ENCODE data around the gene PURB. TPM values are rescaled to one million over a fixed set of nuclear protein-coding genes. Genes with fewer than 3 reads are reported as not detected.
A peak's percentile ranks its signal among the peaks of the same experiment; 100 is the strongest.

PURB gene
- polyA plus RNA-seq, 1 of the 3 experiments (the other 2 are of a cell fraction) = 4.8 TPM

- Histone ChIP-seq H3K36me3 (replicated peaks in 1 of 2; ENCODE audit: control insufficient read depth in 1 of 2, insufficient read depth in 2 of 2, low read length in 1 of 2) (no peaks in the 10 kb centered on the region), H3K79me2 (ENCODE audit: insufficient read depth) (no peaks in the 10 kb centered on the region), H3F3A (replicated peaks; ENCODE audit: insufficient read depth) (peaks cover 13% of the 10 kb centered on the region), H4K20me1 (ENCODE audit: insufficient read depth) (no peaks in the 10 kb centered on the region), H3K27ac (ENCODE audit: low read depth in 2 of 2, low read length in 1 of 2) (no peak overlapping the region), H3K4me2 (no peak overlapping the region), H2AFZ (ENCODE audit: low read depth) (no peak overlapping the region; the same call in 1 of the 2 replicates), H3K27me3 (ENCODE audit: insufficient read depth) (no peaks in the 10 kb centered on the region), H3K4me3 (ENCODE audit: low read depth in 2 of 2, low read length in 1 of 2) (no peak overlapping the region), H3K4me1 (ENCODE audit: control insufficient read depth in 1 of 2, insufficient read depth in 2 of 2, low read depth in 1 of 2, low read length in 1 of 2) (no peaks in the 10 kb centered on the region), H3K9me3 (no peaks in the 10 kb centered on the region), H3K9me2 (no peaks in the 10 kb centered on the region), H3K9ac (no peak overlapping the region)
- ChIA-PET POLR2A (no interaction called here), CTCF (interaction anchor here (0.6 to 10.5 kb wide), 21 partner anchors 9 to 283 kb away, joined by 3 to 135 read pairs (median 10); partner anchors contain the start of gene TBRG4)
- DNase-seq = no peak
- no peak for TF ChIP-seq EZH2phosphoT487 (IDR thresholded peaks at IDR 0.05; ENCODE audit: borderline replicate concordance, low read depth)
- no peak for TF ChIP-seq MEF2A (IDR thresholded peaks at IDR 0.05; ENCODE audit: borderline replicate concordance, low read depth)
- TF ChIP-seq CTCF (IDR thresholded peaks at IDR 0.05) = peak; percentile 53
- 84% methylated on average over 2 of the region's 2 CpGs for WGBS (ENCODE audit: low lambda C conversion rate)
Measured at GRCh38 chr7:44858161-44858560, 27.2 kb downstream of the PURB start.

- no peak overlapping the region for H3K4me3 ChIP-seq (ENCODE audit: low read depth in 2 of 2, low read length in 1 of 2)
- TF ChIP-seq SMC3 (IDR thresholded peaks at IDR 0.05; ENCODE audit: low read depth, low read length) (no peak), PBX3 (IDR thresholded peaks at IDR 0.05) (no peak), SIN3A (IDR thresholded peaks at IDR 0.05; ENCODE audit: borderline replicate concordance, low read depth, low read length) (no peak)
- no peak overlapping the region for H2AFZ ChIP-seq (ENCODE audit: low read depth)
- no peaks in the 10 kb centered on the region for H3K4me1 ChIP-seq (ENCODE audit: control insufficient read depth in 1 of 2, insufficient read depth in 2 of 2, low read depth in 1 of 2, low read length in 1 of 2)
- POLR2A ChIA-PET = no interaction called here
- no peak overlapping the region for H3K4me2 ChIP-seq
- WGBS (ENCODE audit: low lambda C conversion rate) = 91% methylated on average over 8 of the region's 8 CpGs
- H3K9me3 ChIP-seq = no peaks in the 10 kb centered on the region
- no peaks in the 10 kb centered on the region for H3K27me3 ChIP-seq (ENCODE audit: insufficient read depth)
- no peak overlapping the region for H3K9ac ChIP-seq
- H3K79me2 ChIP-seq (ENCODE audit: insufficient read depth) = no peaks in the 10 kb centered on the region
- DNase-seq = no peak
- CTCF ChIA-PET = interaction anchor here (1.0 to 10.5 kb wide), 6 partner anchors 19 to 281 kb away, joined by 3 to 135 read pairs (median 4); no protein-coding TSS in a partner anchor
- no peaks in the 10 kb centered on the region for H4K20me1 ChIP-seq (ENCODE audit: insufficient read depth)
- no peak overlapping the region for H3K27ac ChIP-seq (ENCODE audit: low read depth in 2 of 2, low read length in 1 of 2)
- H3K36me3 ChIP-seq (replicated peaks in 1 of 2; ENCODE audit: control insufficient read depth in 1 of 2, insufficient read depth in 2 of 2, low read length in 1 of 2) = no peaks in the 10 kb centered on the region
- no peaks in the 10 kb centered on the region for H3K9me2 ChIP-seq
- H3F3A ChIP-seq (replicated peaks; ENCODE audit: insufficient read depth) = peaks cover 15% of the 10 kb centered on the region
Measured at GRCh38 chr7:44854644-44855364, 30.5 kb downstream of the PURB start.

- no peaks in the 10 kb centered on the region for H3K9me2 ChIP-seq
- H3K4me1 ChIP-seq (ENCODE audit: control insufficient read depth in 1 of 2, insufficient read depth in 2 of 2, low read depth in 1 of 2, low read length in 1 of 2) = peaks cover 2 to 8% of the 10 kb centered on the region in 2 experiments; a peak in 2 of 4 replicates
- H3K36me3 ChIP-seq (replicated peaks in 1 of 2; ENCODE audit: control insufficient read depth in 1 of 2, insufficient read depth in 2 of 2, low read length in 1 of 2) = no peaks in the 10 kb centered on the region
- no peaks in the 10 kb centered on the region for H3K9me3 ChIP-seq
- H4K20me1 ChIP-seq (ENCODE audit: insufficient read depth) = no peaks in the 10 kb centered on the region
- WGBS (ENCODE audit: low lambda C conversion rate) = 64% methylated on average over 3 of the region's 3 CpGs
- H3K27ac ChIP-seq (ENCODE audit: low read depth in 2 of 2, low read length in 1 of 2) = no peak overlapping the region
- H3K79me2 ChIP-seq (ENCODE audit: insufficient read depth) = no peaks in the 10 kb centered on the region; the same call in 1 of the 2 replicates
- H3K4me2 ChIP-seq = no peak overlapping the region
- DNase-seq = no peak
- peaks cover 29% of the 10 kb centered on the region for H3F3A ChIP-seq (replicated peaks; ENCODE audit: insufficient read depth)
- no peak overlapping the region for H3K4me3 ChIP-seq (ENCODE audit: low read depth in 2 of 2, low read length in 1 of 2)
- H3K27me3 ChIP-seq (ENCODE audit: insufficient read depth) = no peaks in the 10 kb centered on the region
- H2AFZ ChIP-seq (ENCODE audit: low read depth) = no peak overlapping the region
- H3K9ac ChIP-seq = no peak overlapping the region
- ChIA-PET CTCF (interaction anchor here (0.7 to 10.5 kb wide), 4 partner anchors 70 to 283 kb away, joined by 3 to 135 read pairs (median 6); partner anchors contain the start of gene TBRG4), POLR2A (no interaction called here)
- no peak for TF ChIP-seq FOSL2 (IDR thresholded peaks at IDR 0.05; ENCODE audit: borderline replicate concordance, low read depth)
- no peak for TF ChIP-seq MAX (IDR thresholded peaks at IDR 0.05; ENCODE audit: low read depth)
- no peak for TF ChIP-seq MXI1 (IDR thresholded peaks at IDR 0.05; ENCODE audit: low read depth, low read length)
- TF ChIP-seq RXRA (IDR thresholded peaks at IDR 0.05; ENCODE audit: borderline replicate concordance, low read depth) = no peak
- TF ChIP-seq JUND (IDR thresholded peaks at IDR 0.05) = no peak
- TF ChIP-seq RCOR1 (IDR thresholded peaks at IDR 0.05; ENCODE audit: low read length) = no peak
- no peak for TF ChIP-seq TAF1 (IDR thresholded peaks at IDR 0.05; ENCODE audit: borderline replicate concordance, low read depth, low read length)
- TF ChIP-seq IRF3 (IDR thresholded peaks at IDR 0.05; ENCODE audit: low read depth, low read length) = no peak
- no peak for TF ChIP-seq EZH2phosphoT487 (IDR thresholded peaks at IDR 0.05; ENCODE audit: borderline replicate concordance, low read depth)
- TF ChIP-seq PBX3 (IDR thresholded peaks at IDR 0.05) = no peak
- no peak for TF ChIP-seq MEF2A (IDR thresholded peaks at IDR 0.05; ENCODE audit: borderline replicate concordance, low read depth)
Measured at GRCh38 chr7:44853391-44853790, 31.9 kb downstream of the PURB start.

All from SK-N-SH (cell line).